ENCODE data around the gene ZNF560. TPM values are rescaled to one million over a fixed set of nuclear protein-coding genes. Genes with fewer than 3 reads are reported as not detected.
A peak's percentile ranks its signal among the peaks of the same experiment; 100 is the strongest.

The ZNF560 gene
- total and polyA plus RNA-seq, 4 donors: not detected

DNA sequence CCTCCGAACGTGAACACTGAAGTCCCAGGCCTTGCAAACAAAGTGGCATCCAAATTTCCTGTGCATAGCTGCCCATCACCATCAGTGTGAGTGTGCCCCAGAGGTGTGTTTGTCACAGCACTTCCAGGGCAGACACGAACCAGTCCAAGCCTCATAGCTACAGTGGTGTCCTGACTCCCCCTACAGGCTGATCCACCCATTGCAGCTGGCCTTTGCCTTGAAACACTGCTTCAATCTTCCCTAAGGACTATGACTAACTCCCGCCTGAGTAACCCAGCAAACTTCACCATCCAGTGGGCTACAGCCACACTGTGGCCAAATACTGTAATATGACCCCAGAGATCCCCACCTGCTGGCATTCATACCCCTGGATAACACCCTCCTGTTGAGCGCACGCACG is 66.9 kb downstream of the ZNF560 start:
- Histone ChIP-seq H3K9ac (ENCODE audit: low read depth in 1 of 2, low read length in 2 of 2) (no peak overlapping the region), H3K9me3 (ENCODE audit: control insufficient read depth in 4 of 4, low read length in 3 of 4) (peaks cover 3 to 17% (median 11%) of the 10 kb centered on the region in 4 donors), H3K4me3 (ENCODE audit: low read depth in 1 of 3, low read length in 3 of 3) (peak overlapping the region in 2 of 3 donors; percentile 12 to 49), H3K36me3 (ENCODE audit: control insufficient read depth in 4 of 4, insufficient read depth in 3 of 4, low read depth in 1 of 4, low read length in 3 of 4) (peaks cover 0 to 28% (median 22%) of the 10 kb centered on the region in 4 donors), H3K4me1 (ENCODE audit: control insufficient read depth in 4 of 4, insufficient read depth in 4 of 4, low read length in 3 of 4) (peaks cover 0 to 18% (median 9%) of the 10 kb centered on the region in 4 donors), H3K27ac (ENCODE audit: low read depth in 1 of 2, low read length in 2 of 2) (no peak overlapping the region), H3K27me3 (ENCODE audit: control insufficient read depth in 4 of 4, insufficient read depth in 4 of 4, low read length in 3 of 4) (no peaks in the 10 kb centered on the region)
- WGBS: 95% methylated on average over 7 of the region's 7 CpGs
- TF ChIP-seq GABPA (IDR thresholded peaks at IDR 0.05 in 1 of 2, conservative IDR thresholded peaks at IDR 0.05 in 1 of 2): no peak
- peak; percentile 45 for DNase-seq (ENCODE audit: low spot score)

DNA sequence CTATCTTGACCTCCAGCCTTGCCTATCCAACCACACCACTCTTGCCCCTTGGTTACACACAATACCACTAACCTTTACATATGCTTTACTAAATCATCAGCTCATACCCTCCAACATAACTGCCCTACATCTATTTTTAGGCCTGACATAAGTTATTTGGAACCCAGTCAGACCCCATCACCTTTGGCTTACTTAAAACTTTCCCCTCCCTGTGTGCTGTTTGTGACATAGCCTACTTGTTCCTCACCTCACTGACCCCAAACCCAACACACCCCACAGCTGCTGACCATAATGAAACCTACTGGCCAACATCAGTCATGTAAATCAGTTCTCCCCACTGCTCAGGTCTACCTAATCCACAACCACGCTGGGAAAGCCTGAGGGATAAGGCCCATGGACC is 68.0 kb downstream of the ZNF560 start:
- Histone ChIP-seq H3K4me3 (ENCODE audit: low read depth in 1 of 3, low read length in 3 of 3) (peak overlapping the region in 1 of 3 donors; percentile 49), H3K9me3 (ENCODE audit: control insufficient read depth in 4 of 4, low read length in 3 of 4) (peaks cover 5 to 22% (median 14%) of the 10 kb centered on the region in 4 donors), H3K27ac (ENCODE audit: low read depth in 1 of 2, low read length in 2 of 2) (no peak overlapping the region), H3K9ac (ENCODE audit: low read depth in 1 of 2, low read length in 2 of 2) (no peak overlapping the region), H3K4me1 (ENCODE audit: control insufficient read depth in 4 of 4, insufficient read depth in 4 of 4, low read length in 3 of 4) (peaks cover 0 to 13% (median 5%) of the 10 kb centered on the region in 4 donors), H3K36me3 (ENCODE audit: control insufficient read depth in 4 of 4, insufficient read depth in 3 of 4, low read depth in 1 of 4, low read length in 3 of 4) (peaks cover 2 to 34% (median 27%) of the 10 kb centered on the region in 4 donors), H3K27me3 (ENCODE audit: control insufficient read depth in 4 of 4, insufficient read depth in 4 of 4, low read length in 3 of 4) (no peaks in the 10 kb centered on the region)
- DNase-seq (ENCODE audit: low spot score): no peak
- TF ChIP-seq YY1 (IDR thresholded peaks at IDR 0.05) (no peak), JUND (IDR thresholded peaks at IDR 0.05) (no peak), HNF4A (conservative IDR thresholded peaks at IDR 0.05) (no peak), FOXA1 (IDR thresholded peaks at IDR 0.05) (no peak), RAD21 (IDR thresholded peaks at IDR 0.05) (no peak)
- TF ChIP-seq, protein P1, sequence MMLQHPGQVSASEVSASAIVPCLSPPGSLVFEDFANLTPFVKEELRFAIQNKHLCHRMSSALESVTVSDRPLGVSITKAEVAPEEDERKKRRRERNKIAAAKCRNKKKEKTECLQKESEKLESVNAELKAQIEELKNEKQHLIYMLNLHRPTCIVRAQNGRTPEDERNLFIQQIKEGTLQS (IDR thresholded peaks at IDR 0.05): no peak
- TF ChIP-seq, protein P2, sequence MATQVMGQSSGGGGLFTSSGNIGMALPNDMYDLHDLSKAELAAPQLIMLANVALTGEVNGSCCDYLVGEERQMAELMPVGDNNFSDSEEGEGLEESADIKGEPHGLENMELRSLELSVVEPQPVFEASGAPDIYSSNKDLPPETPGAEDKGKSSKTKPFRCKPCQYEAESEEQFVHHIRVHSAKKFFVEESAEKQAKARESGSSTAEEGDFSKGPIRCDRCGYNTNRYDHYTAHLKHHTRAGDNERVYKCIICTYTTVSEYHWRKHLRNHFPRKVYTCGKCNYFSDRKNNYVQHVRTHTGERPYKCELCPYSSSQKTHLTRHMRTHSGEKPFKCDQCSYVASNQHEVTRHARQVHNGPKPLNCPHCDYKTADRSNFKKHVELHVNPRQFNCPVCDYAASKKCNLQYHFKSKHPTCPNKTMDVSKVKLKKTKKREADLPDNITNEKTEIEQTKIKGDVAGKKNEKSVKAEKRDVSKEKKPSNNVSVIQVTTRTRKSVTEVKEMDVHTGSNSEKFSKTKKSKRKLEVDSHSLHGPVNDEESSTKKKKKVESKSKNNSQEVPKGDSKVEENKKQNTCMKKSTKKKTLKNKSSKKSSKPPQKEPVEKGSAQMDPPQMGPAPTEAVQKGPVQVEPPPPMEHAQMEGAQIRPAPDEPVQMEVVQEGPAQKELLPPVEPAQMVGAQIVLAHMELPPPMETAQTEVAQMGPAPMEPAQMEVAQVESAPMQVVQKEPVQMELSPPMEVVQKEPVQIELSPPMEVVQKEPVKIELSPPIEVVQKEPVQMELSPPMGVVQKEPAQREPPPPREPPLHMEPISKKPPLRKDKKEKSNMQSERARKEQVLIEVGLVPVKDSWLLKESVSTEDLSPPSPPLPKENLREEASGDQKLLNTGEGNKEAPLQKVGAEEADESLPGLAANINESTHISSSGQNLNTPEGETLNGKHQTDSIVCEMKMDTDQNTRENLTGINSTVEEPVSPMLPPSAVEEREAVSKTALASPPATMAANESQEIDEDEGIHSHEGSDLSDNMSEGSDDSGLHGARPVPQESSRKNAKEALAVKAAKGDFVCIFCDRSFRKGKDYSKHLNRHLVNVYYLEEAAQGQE (IDR thresholded peaks at IDR 0.05): no peak
- TF ChIP-seq, protein P3, sequence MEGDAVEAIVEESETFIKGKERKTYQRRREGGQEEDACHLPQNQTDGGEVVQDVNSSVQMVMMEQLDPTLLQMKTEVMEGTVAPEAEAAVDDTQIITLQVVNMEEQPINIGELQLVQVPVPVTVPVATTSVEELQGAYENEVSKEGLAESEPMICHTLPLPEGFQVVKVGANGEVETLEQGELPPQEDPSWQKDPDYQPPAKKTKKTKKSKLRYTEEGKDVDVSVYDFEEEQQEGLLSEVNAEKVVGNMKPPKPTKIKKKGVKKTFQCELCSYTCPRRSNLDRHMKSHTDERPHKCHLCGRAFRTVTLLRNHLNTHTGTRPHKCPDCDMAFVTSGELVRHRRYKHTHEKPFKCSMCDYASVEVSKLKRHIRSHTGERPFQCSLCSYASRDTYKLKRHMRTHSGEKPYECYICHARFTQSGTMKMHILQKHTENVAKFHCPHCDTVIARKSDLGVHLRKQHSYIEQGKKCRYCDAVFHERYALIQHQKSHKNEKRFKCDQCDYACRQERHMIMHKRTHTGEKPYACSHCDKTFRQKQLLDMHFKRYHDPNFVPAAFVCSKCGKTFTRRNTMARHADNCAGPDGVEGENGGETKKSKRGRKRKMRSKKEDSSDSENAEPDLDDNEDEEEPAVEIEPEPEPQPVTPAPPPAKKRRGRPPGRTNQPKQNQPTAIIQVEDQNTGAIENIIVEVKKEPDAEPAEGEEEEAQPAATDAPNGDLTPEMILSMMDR (IDR thresholded peaks at IDR 0.05; ENCODE audit: low read depth, low read length, missing input control): no peak
- TF ChIP-seq, protein P4, sequence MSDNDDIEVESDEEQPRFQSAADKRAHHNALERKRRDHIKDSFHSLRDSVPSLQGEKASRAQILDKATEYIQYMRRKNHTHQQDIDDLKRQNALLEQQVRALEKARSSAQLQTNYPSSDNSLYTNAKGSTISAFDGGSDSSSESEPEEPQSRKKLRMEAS (IDR thresholded peaks at IDR 0.05): no peak
- 98% methylated on average over 1 of the region's 1 CpG for WGBS

DNA sequence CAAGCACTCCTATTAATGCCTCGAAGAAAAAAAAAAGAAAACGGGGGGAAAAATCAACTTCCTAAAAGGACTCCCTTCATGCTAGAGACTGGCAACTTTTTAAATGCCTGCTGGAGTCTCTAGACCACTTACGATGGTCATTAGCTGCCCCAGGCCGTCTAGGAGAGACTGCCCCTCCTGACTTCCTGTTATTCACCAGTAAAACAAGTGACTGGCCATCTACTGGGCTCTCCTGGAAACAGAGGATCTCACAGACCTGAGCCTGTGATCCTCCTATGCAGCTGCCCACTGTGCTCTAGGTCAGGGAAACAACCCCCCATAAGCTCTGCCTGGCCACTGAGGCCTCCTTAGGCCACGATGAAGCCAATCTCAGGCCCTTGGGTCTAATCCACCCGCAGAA is 70.5 kb downstream of the ZNF560 start:
- H3K36me3 ChIP-seq (ENCODE audit: control insufficient read depth in 4 of 4, insufficient read depth in 3 of 4, low read depth in 1 of 4, low read length in 3 of 4): peaks cover 6 to 45% (median 42%) of the 10 kb centered on the region in 4 donors
- H3K4me3 ChIP-seq (ENCODE audit: low read depth in 1 of 3, low read length in 3 of 3): peak overlapping the region in 1 of 3 donors; percentile 2
- H3K4me1 ChIP-seq (ENCODE audit: control insufficient read depth in 4 of 4, insufficient read depth in 4 of 4, low read length in 3 of 4): no peaks in the 10 kb centered on the region
- H3K27me3 ChIP-seq (ENCODE audit: control insufficient read depth in 4 of 4, insufficient read depth in 4 of 4, low read length in 3 of 4): no peaks in the 10 kb centered on the region
- peaks cover 9 to 37% (median 24%) of the 10 kb centered on the region in 4 donors for H3K9me3 ChIP-seq (ENCODE audit: control insufficient read depth in 4 of 4, low read length in 3 of 4)
- WGBS: 85% methylated on average over 6 of the region's 6 CpGs
- H3K27ac ChIP-seq (ENCODE audit: low read depth in 1 of 2, low read length in 2 of 2): no peak overlapping the region
- TF ChIP-seq, protein P2 (IDR thresholded peaks at IDR 0.05): no peak
- TF ChIP-seq, protein P3 (IDR thresholded peaks at IDR 0.05; ENCODE audit: low read depth, low read length, missing input control): no peak
- no peak for TF ChIP-seq RXRA (IDR thresholded peaks at IDR 0.05)
- DNase-seq (ENCODE audit: low spot score): no peak
- no peak overlapping the region for H3K9ac ChIP-seq (ENCODE audit: low read depth in 1 of 2, low read length in 2 of 2)
